Activated naive CD4-positive, alpha-beta T cell treated with anti-CD3 and anti-CD28 coated beads, Interleukin-2, amount 50 U/mL, for 24 hours (primary cell): ENCODE results near the gene RABGAP1.

Source experiments
- H3K27ac Mint-ChIP-seq: one replicate; pipeline ENCODE4 v1.8.0; 2021; ENCODE audit warnings: mild to moderate bottlenecking, mixed read lengths
- H3K27me3 Mint-ChIP-seq: one replicate; pipeline ENCODE4 v1.8.0; 2021; ENCODE audit warnings: mixed read lengths
- H3K36me3 Mint-ChIP-seq: one replicate; pipeline ENCODE4 v1.8.0; 2021; ENCODE audit warnings: mixed read lengths
- H3K4me1 Mint-ChIP-seq: one replicate; pipeline ENCODE4 v1.8.0; 2021; ENCODE audit warnings: mixed read lengths
- H3K4me3 Mint-ChIP-seq: one replicate; pipeline ENCODE4 v1.8.0; 2021; ENCODE audit warnings: mild to moderate bottlenecking, mixed read lengths
- H3K9me3 Mint-ChIP-seq: one replicate; pipeline ENCODE4 v1.8.0; 2021; ENCODE audit warnings: mixed read lengths

The RABGAP1 gene

DNA sequence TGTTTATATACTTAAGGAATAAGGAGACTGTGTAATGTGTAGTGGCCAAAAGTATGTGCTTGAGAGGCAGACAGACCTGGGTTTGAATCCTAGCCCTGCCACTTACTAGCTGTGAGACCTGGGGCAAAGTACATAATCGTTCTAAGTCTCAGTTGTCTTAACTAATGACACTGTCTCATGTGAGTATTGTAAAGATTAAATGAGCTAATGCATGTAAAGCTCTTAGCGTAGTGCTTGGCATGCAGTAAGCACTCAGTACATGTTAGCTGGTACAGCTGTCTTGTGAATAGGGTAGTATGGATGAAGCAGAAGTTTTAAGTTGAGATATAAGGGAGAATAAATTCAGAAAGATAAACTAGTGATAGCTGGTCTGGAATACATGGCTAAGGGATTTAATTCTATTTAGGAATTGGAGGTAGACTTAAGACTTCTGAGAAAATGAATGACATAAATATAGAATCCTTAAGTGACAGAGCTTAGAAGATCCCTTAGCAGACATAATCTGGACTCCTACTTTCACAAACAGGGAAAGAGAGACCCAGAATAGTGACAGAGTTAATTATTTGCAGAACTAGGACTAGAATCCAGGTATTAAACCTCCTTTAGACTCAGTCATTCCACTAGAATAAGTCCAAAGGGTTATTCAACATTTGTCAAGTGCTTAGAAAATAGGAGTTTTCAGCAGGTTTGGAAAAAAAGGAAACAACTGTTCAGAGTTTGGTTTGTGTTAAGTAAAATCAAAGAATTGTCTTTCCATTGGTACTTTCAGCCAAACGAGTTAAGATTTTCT, 105.8 kb downstream of the RABGAP1 start:
- Mint-ChIP-seq H3K36me3 (peaks cover 17% of the 10 kb centered on the region), H3K4me3 (no peak overlapping the region), H3K27me3 (no peaks in the 10 kb centered on the region), H3K27ac (no peak overlapping the region), H3K4me1 (no peaks in the 10 kb centered on the region), H3K9me3 (no peaks in the 10 kb centered on the region)

DNA sequence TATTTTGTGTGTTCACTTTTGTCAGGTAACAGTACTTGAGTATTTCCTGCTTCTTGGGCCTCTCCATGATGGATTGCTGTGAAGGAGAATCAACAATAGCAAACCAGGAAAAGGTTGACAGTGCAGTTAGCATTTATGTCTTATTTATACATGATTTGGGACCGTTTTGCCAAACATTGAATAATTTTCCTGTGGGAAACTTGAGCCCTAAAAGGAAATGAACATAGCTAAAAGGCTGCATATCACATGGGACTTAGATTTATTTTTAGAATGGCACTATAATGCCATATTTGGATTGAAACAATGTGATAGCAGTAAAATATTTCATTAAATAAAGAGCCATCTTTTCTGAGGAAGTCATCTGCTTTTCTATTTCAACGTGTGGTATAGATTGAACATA, 107.9 kb downstream of the RABGAP1 start:
- H3K4me3 Mint-ChIP-seq: no peak overlapping the region
- H3K9me3 Mint-ChIP-seq: no peaks in the 10 kb centered on the region
- H3K27ac Mint-ChIP-seq: no peak overlapping the region
- H3K36me3 Mint-ChIP-seq: peaks cover 4% of the 10 kb centered on the region
- no peaks in the 10 kb centered on the region for H3K4me1 Mint-ChIP-seq
- H3K27me3 Mint-ChIP-seq: no peaks in the 10 kb centered on the region

GRCh38 chr9:123049589-123050222, 108.9 kb downstream of the RABGAP1 start:
- Mint-ChIP-seq H3K9me3 (no peaks in the 10 kb centered on the region), H3K4me3 (no peak overlapping the region), H3K27ac (no peak overlapping the region), H3K36me3 (peaks cover 4% of the 10 kb centered on the region), H3K27me3 (no peaks in the 10 kb centered on the region), H3K4me1 (no peaks in the 10 kb centered on the region)

DNA sequence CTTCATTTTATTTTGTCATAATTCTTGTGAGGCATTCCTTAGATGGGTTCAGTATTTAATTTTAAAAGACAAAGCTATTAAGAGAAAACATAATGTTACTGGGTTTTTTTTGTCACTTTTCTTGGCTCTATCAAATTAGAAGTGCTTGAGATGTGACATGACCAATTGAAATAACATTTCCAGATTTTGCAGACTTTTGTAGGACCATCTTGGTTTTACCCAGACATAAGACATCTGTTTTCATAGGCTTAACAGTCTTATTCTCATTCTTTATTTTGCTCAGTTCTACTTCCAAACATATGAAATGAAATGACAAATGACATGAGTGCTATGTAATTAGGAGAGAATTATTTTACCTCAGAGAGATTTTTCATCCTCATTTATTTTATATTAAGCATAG, 112.2 kb downstream of the RABGAP1 start:
- H3K27ac Mint-ChIP-seq: no peak overlapping the region
- H3K27me3 Mint-ChIP-seq: no peaks in the 10 kb centered on the region
- peaks cover 4% of the 10 kb centered on the region for H3K36me3 Mint-ChIP-seq
- H3K9me3 Mint-ChIP-seq: no peaks in the 10 kb centered on the region
- no peak overlapping the region for H3K4me3 Mint-ChIP-seq
- no peaks in the 10 kb centered on the region for H3K4me1 Mint-ChIP-seq

- H3K27me3 Mint-ChIP-seq: no peaks in the 10 kb centered on the region
- no peak overlapping the region for H3K4me3 Mint-ChIP-seq
- H3K36me3 Mint-ChIP-seq: peaks cover 4% of the 10 kb centered on the region
- no peaks in the 10 kb centered on the region for H3K9me3 Mint-ChIP-seq
- H3K27ac Mint-ChIP-seq: no peak overlapping the region
- H3K4me1 Mint-ChIP-seq: no peaks in the 10 kb centered on the region
These were observed 112.9 kb downstream of the RABGAP1 start for GRCh38 chr9:123053711-123054110.

- H3K36me3 Mint-ChIP-seq: peaks cover 3% of the 10 kb centered on the region
- H3K4me1 Mint-ChIP-seq: no peaks in the 10 kb centered on the region
- H3K4me3 Mint-ChIP-seq: no peak overlapping the region
- H3K27me3 Mint-ChIP-seq: no peaks in the 10 kb centered on the region
- no peaks in the 10 kb centered on the region for H3K9me3 Mint-ChIP-seq
- H3K27ac Mint-ChIP-seq: no peak overlapping the region
These were observed 118.0 kb downstream of the RABGAP1 start for GRCh38 chr9:123058834-123059233.

GRCh38 chr9:123059472-123060220, 118.8 kb downstream of the RABGAP1 start:
- H3K4me1 Mint-ChIP-seq: no peaks in the 10 kb centered on the region
- no peak overlapping the region for H3K27ac Mint-ChIP-seq
- H3K4me3 Mint-ChIP-seq: no peak overlapping the region
- H3K36me3 Mint-ChIP-seq: peaks cover 7% of the 10 kb centered on the region
- H3K9me3 Mint-ChIP-seq: no peaks in the 10 kb centered on the region
- H3K27me3 Mint-ChIP-seq: no peaks in the 10 kb centered on the region

- no peaks in the 10 kb centered on the region for H3K9me3 Mint-ChIP-seq
- H3K27ac Mint-ChIP-seq: no peak overlapping the region
- no peaks in the 10 kb centered on the region for H3K4me1 Mint-ChIP-seq
- H3K4me3 Mint-ChIP-seq: no peak overlapping the region
- H3K27me3 Mint-ChIP-seq: no peaks in the 10 kb centered on the region
- H3K36me3 Mint-ChIP-seq: peaks cover 10% of the 10 kb centered on the region
These were observed 120.4 kb downstream of the RABGAP1 start for GRCh38 chr9:123061216-123061615.

GRCh38 chr9:123062351-123063176, 121.7 kb downstream of the RABGAP1 start:
- no peak overlapping the region for H3K27ac Mint-ChIP-seq

DNA sequence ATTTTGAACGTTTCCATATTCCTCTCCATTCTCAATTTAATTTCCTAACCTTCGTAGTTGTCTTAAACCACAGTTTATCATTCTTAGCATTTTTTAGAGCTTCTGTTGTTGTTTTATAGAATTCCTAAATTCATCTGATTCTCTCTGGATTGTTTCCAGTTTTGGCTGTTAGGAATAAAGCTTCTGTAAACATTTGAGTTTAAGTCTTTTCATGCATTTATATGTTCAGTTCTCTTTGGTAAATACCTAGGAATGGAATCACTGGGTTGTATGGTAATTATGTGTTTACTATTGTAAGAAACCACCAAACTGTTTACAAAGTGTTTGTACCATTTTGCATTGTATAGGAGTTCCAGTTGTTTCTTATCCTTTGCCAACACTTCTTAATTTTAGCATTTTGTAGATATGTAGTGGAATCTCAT, 122.4 kb downstream of the RABGAP1 start:
- Mint-ChIP-seq H3K4me1 (no peaks in the 10 kb centered on the region), H3K27me3 (no peaks in the 10 kb centered on the region), H3K27ac (no peak overlapping the region), H3K9me3 (no peaks in the 10 kb centered on the region), H3K4me3 (no peak overlapping the region), H3K36me3 (peaks cover 15% of the 10 kb centered on the region)

More at GRCh38 chr9:123062351-123063176, 121.7 kb downstream of the RABGAP1 start:
- Mint-ChIP-seq H3K9me3 (no peaks in the 10 kb centered on the region), H3K27me3 (no peaks in the 10 kb centered on the region), H3K36me3 (peaks cover 14% of the 10 kb centered on the region), H3K4me3 (no peak overlapping the region), H3K4me1 (no peaks in the 10 kb centered on the region)

- H3K4me1 Mint-ChIP-seq: no peaks in the 10 kb centered on the region
- H3K27ac Mint-ChIP-seq: no peak overlapping the region
- peaks cover 15% of the 10 kb centered on the region for H3K36me3 Mint-ChIP-seq
- no peak overlapping the region for H3K4me3 Mint-ChIP-seq
- no peaks in the 10 kb centered on the region for H3K27me3 Mint-ChIP-seq
- no peaks in the 10 kb centered on the region for H3K9me3 Mint-ChIP-seq
These were observed 123.1 kb downstream of the RABGAP1 start for GRCh38 chr9:123063896-123064295.

GRCh38 chr9:123064716-123065115, 123.9 kb downstream of the RABGAP1 start:
- H3K9me3 Mint-ChIP-seq: no peaks in the 10 kb centered on the region
- no peaks in the 10 kb centered on the region for H3K27me3 Mint-ChIP-seq
- peaks cover 15% of the 10 kb centered on the region for H3K36me3 Mint-ChIP-seq

GRCh38 chr9:123065196-123065595, 124.4 kb downstream of the RABGAP1 start:
- no peaks in the 10 kb centered on the region for H3K27me3 Mint-ChIP-seq
- H3K4me3 Mint-ChIP-seq: no peak overlapping the region
- no peaks in the 10 kb centered on the region for H3K9me3 Mint-ChIP-seq
- no peaks in the 10 kb centered on the region for H3K4me1 Mint-ChIP-seq
- H3K36me3 Mint-ChIP-seq: peaks cover 15% of the 10 kb centered on the region
- H3K27ac Mint-ChIP-seq: no peak overlapping the region

More at GRCh38 chr9:123064716-123065115, 123.9 kb downstream of the RABGAP1 start:
- Mint-ChIP-seq H3K4me1 (no peaks in the 10 kb centered on the region), H3K4me3 (no peak overlapping the region), H3K27ac (no peak overlapping the region)

DNA sequence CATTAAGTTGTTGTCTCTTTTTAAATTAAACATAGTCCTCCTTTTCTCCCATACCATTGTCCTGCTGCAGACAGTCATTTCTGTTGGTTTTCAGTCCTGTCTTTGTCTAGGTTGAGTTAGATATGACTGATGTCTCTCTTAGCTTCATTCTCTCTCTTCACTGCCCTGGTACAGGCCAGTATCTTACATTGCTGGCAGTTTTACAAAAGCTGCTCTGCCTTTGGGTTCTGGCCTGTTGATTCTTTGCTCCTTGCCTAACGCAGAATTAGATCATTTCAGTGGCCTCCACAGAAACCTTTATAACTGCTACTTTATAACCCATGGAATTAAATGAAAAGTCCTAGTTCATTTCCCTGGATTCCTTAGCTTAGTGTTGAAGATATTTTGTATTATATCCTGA, 126.3 kb downstream of the RABGAP1 start:
- H3K4me1 Mint-ChIP-seq: no peaks in the 10 kb centered on the region
- H3K36me3 Mint-ChIP-seq: peaks cover 23% of the 10 kb centered on the region
- H3K4me3 Mint-ChIP-seq: no peak overlapping the region
- H3K27me3 Mint-ChIP-seq: no peaks in the 10 kb centered on the region
- H3K27ac Mint-ChIP-seq: no peak overlapping the region
- no peaks in the 10 kb centered on the region for H3K9me3 Mint-ChIP-seq

GRCh38 chr9:123069010-123069481, 128.2 kb downstream of the RABGAP1 start:
- Mint-ChIP-seq H3K4me1 (no peaks in the 10 kb centered on the region), H3K36me3 (peaks cover 18% of the 10 kb centered on the region), H3K9me3 (no peaks in the 10 kb centered on the region), H3K4me3 (no peak overlapping the region), H3K27me3 (no peaks in the 10 kb centered on the region), H3K27ac (no peak overlapping the region)
